Ramos (cell line): ENCODE results near the gene ZBTB7B.

Experiments
- in situ Hi-C: fragments of 300-500 bp; cut with MboI; formaldehyde crosslinking; loops from one replicate; pipeline ENCODE4 v1.14.3; 2022; ENCODE audit warnings: low sequenced_read_pairs; ENCODE audit not compliant: unreplicated experiment

Gene ZBTB7B

GRCh38 chr1:155051342-155051776 is 48.8 kb downstream of the ZBTB7B start:
- in situ Hi-C loops: loop anchor here (25.0 kb wide), 1 partner anchor 389 kb away; no protein-coding TSS in a partner anchor

GRCh38 chr1:155051777-155052398 is 49.3 kb downstream of the ZBTB7B start:
- in situ Hi-C loops: loop anchor here (25.0 kb wide), 1 partner anchor 390 kb away; no protein-coding TSS in a partner anchor

GRCh38 chr1:155052439-155053395 is 50.1 kb downstream of the ZBTB7B start:
- in situ Hi-C loops: loop anchor here (25.0 kb wide), 1 partner anchor 390 kb away; no protein-coding TSS in a partner anchor

- in situ Hi-C loops: loop anchor here (25.0 kb wide), 1 partner anchor 391 kb away; no protein-coding TSS in a partner anchor
Observed at GRCh38 chr1:155053531-155054105, 51.0 kb downstream of the ZBTB7B start.

GRCh38 chr1:155057104-155057503 is 54.5 kb downstream of the ZBTB7B start:
- in situ Hi-C loops: loop anchor here (25.0 kb wide), 1 partner anchor 395 kb away; no protein-coding TSS in a partner anchor

- in situ Hi-C loops: loop anchor here (25.0 kb wide), 1 partner anchor 395 kb away; no protein-coding TSS in a partner anchor
Observed at GRCh38 chr1:155057788-155058211, 55.2 kb downstream of the ZBTB7B start.

- in situ Hi-C loops: loop anchor here (25.0 kb wide), 1 partner anchor 398 kb away; no protein-coding TSS in a partner anchor
Observed at GRCh38 chr1:155060736-155061135, 58.1 kb downstream of the ZBTB7B start.

- in situ Hi-C loops: loop anchor here (25.0 kb wide), 1 partner anchor 399 kb away; no protein-coding TSS in a partner anchor
Observed at GRCh38 chr1:155061381-155062150, 59.0 kb downstream of the ZBTB7B start.

- in situ Hi-C loops: loop anchor here (25.0 kb wide), 1 partner anchor 400 kb away; no protein-coding TSS in a partner anchor
Observed at GRCh38 chr1:155062151-155062686, 59.6 kb downstream of the ZBTB7B start.

- in situ Hi-C loops: loop anchor here (25.0 kb wide), 1 partner anchor 401 kb away; no protein-coding TSS in a partner anchor
Observed at GRCh38 chr1:155062702-155063411, 60.3 kb downstream of the ZBTB7B start.

GRCh38 chr1:155063550-155064110 is 61.0 kb downstream of the ZBTB7B start, which contains the start of gene EFNA4:
Gene EFNA4, plus strand, starts transcription at chr1:155063740. Its CDS starts 84 bp downstream, at chr1:155063824.
- in situ Hi-C loops: loop anchor here (25.0 kb wide), 1 partner anchor 401 kb away; no protein-coding TSS in a partner anchor

- in situ Hi-C loops: loop anchor here (25.0 kb wide), 1 partner anchor 402 kb away; no protein-coding TSS in a partner anchor
Observed at GRCh38 chr1:155064111-155064831, 61.7 kb downstream of the ZBTB7B start.

GRCh38 chr1:155064832-155065429 is 62.3 kb downstream of the ZBTB7B start:
- in situ Hi-C loops: loop anchor here (25.0 kb wide), 1 partner anchor 403 kb away; no protein-coding TSS in a partner anchor

GRCh38 chr1:155066777-155067176 is 64.2 kb downstream of the ZBTB7B start:
- in situ Hi-C loops: loop anchor here (25.0 kb wide), 1 partner anchor 404 kb away; no protein-coding TSS in a partner anchor
